ENCODE results near the gene MS4A10. TPM values are rescaled to one million over a fixed set of nuclear protein-coding genes. Genes with fewer than 3 reads are reported as not detected.

Gene MS4A10
- total and polyA plus RNA-seq, 8 donors, result 0.08 to 0.13 (median 0.10) TPM; not detected in 3

GRCh38 chr11:60775420-60775961 is 9.6 kb upstream of the MS4A10 start:
- ATAC-seq, result peak; percentile 97
- no peaks in the 10 kb centered on the region for H3K36me3 ChIP-seq
- intact Hi-C loops (cut with DNase I), result no loop called here
- H3K27me3 ChIP-seq, result no peaks in the 10 kb centered on the region
- no peaks in the 10 kb centered on the region for H3K9me3 ChIP-seq
- DNase-seq, result peak in 3 of 4 donors; percentile 73 to 94 (median 86)
- peak; percentile 88 to 94 for TF ChIP-seq CTCF (IDR thresholded peaks at IDR 0.05)
- no peak overlapping the region for H3K4me3 ChIP-seq
- no peak overlapping the region for H3K27ac ChIP-seq
- H3K4me1 ChIP-seq, result peaks cover 0 to 8% of the 10 kb centered on the region in 2 donors

DNA sequence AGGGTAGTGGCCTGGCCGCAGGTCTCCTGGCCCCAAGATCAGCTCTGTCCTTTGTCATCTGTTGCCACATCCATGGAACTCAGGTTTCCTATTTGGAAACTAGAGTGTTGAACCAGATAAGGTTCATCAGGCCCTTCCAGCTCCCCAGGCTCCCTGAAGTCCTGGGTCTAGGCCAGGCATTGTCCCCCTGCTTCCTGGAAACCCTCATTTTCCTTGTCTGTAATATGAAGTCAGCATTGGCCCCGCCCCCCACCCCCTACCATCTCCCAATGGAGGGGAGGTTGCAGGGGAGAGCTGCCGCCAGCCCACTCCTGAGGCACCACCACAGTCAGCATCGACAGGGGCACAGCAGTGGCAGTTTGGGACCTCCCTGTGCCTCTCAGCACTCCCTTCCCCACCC is 9.0 kb upstream of the MS4A10 start:
- no peak for ATAC-seq
- intact Hi-C loops (cut with DNase I), result no loop called here
- no peak overlapping the region for H3K27ac ChIP-seq

GRCh38 chr11:60777106-60777505 is 8.0 kb upstream of the MS4A10 start:
- no peak for TF ChIP-seq CTCF (IDR thresholded peaks at IDR 0.05)
- no peak overlapping the region for H3K4me3 ChIP-seq
- H3K27me3 ChIP-seq, result no peaks in the 10 kb centered on the region
- H3K4me1 ChIP-seq, result peaks cover 0 to 8% of the 10 kb centered on the region in 2 donors
- no peaks in the 10 kb centered on the region for H3K9me3 ChIP-seq
- H3K36me3 ChIP-seq, result no peaks in the 10 kb centered on the region
- DNase-seq, result no peak
- H3K27ac ChIP-seq, result no peak overlapping the region
- intact Hi-C loops (cut with DNase I), result no loop called here
- no peak for ATAC-seq

More for the DNA sequence above, 9.0 kb upstream of the MS4A10 start:
- no peaks in the 10 kb centered on the region for H3K36me3 ChIP-seq
- H3K4me1 ChIP-seq, result peaks cover 0 to 8% of the 10 kb centered on the region in 2 donors
- no peaks in the 10 kb centered on the region for H3K9me3 ChIP-seq
- no peaks in the 10 kb centered on the region for H3K27me3 ChIP-seq
- H3K4me3 ChIP-seq, result no peak overlapping the region
- TF ChIP-seq CTCF (IDR thresholded peaks at IDR 0.05), result no peak
- no peak for DNase-seq

- Histone ChIP-seq H3K9me3 (no peaks in the 10 kb centered on the region), H3K27me3 (no peaks in the 10 kb centered on the region), H3K4me1 (peaks cover 0 to 8% of the 10 kb centered on the region in 2 donors), H3K36me3 (no peaks in the 10 kb centered on the region), H3K4me3 (no peak overlapping the region), H3K27ac (no peak overlapping the region)
- DNase-seq, result peak in 2 of 4 donors; percentile 25 to 30
- ATAC-seq, result no peak
- intact Hi-C loops (cut with DNase I), result no loop called here
- TF ChIP-seq CTCF (IDR thresholded peaks at IDR 0.05), result no peak
These were observed 7.6 kb upstream of the MS4A10 start for GRCh38 chr11:60777572-60777971.

DNA sequence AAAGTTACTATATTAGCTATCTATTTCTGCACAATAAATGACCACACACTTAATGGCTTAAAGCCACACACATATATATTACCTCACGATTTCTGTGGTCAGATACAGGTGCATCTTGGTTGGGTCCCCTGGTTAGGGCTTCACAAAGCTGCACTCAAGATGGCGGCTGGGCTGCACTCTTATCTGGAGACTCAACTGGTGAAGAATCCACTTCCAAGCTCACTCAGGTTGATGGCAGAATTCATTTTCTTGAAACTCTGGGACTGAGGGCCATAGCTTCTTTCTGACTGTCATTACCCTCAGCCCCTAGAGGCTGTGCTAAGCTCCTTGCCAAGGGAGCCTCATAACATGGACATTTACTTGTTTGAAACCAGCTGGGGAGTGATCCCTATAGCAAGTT is 5.1 kb upstream of the MS4A10 start:
- TF ChIP-seq CTCF (IDR thresholded peaks at IDR 0.05), result no peak
- H3K4me1 ChIP-seq, result peaks cover 0 to 8% of the 10 kb centered on the region in 2 donors
- H3K4me3 ChIP-seq, result no peak overlapping the region
- DNase-seq (no peak), ATAC-seq (no peak)
- no peaks in the 10 kb centered on the region for H3K9me3 ChIP-seq
- no peak overlapping the region for H3K27ac ChIP-seq
- intact Hi-C loops (cut with DNase I), result no loop called here
- no peaks in the 10 kb centered on the region for H3K27me3 ChIP-seq
- no peaks in the 10 kb centered on the region for H3K36me3 ChIP-seq
